Measurements from ENCODE around the gene TREML4. TPM values are rescaled to one million over a fixed set of nuclear protein-coding genes. Genes with fewer than 3 reads are reported as not detected.
A peak's percentile ranks its signal among the peaks of the same experiment; 100 is the strongest.
"Not testable (repeated sequence)": the region's sequence is repeated elsewhere in the genome, so short reads cannot be mapped to it uniquely, and the experiment has no call there.

The TREML4 gene
- total RNA-seq: not detected in 2 replicates

GRCh38 chr6:41228096-41228495 is at the start of gene TREML4:
TSS of gene TREML4 (plus strand) at chr6:41228349. CDS start at chr6:41228428, 79 bp downstream.
- DNase-seq (ENCODE audit: low read depth in 2 of 2): no peak

DNA sequence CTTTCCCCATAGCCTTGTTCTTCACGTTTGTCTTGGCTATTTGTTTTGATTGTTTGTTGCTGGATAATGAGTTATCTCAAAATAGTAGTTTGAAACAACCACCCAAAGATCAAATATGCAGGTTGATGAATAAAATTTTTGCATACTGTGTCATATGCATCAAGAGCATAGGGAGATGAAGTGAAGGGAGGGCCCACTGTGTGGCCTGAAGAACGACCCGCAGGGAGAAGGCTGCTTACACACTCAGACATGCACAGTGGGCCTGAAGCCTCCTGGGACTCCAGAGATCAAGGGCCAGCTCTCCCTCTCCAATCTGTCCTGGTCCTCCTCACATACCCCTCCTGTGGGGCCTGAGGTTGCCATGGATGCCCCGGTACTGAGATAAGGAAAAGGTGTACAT is 49.0 kb upstream of the TREML4 start:
- no peak for DNase-seq (ENCODE audit: low read depth in 2 of 2)

GRCh38 chr6:41181566-41181965 is 46.6 kb upstream of the TREML4 start:
- no peak for DNase-seq (ENCODE audit: low read depth in 2 of 2)

GRCh38 chr6:41182069-41183034 is 45.8 kb upstream of the TREML4 start:
- peak; percentile 10 to 74 for DNase-seq (ENCODE audit: low read depth in 2 of 2)

GRCh38 chr6:41184761-41185160 is 43.4 kb upstream of the TREML4 start:
- DNase-seq (ENCODE audit: low read depth in 2 of 2): no peak

DNA sequence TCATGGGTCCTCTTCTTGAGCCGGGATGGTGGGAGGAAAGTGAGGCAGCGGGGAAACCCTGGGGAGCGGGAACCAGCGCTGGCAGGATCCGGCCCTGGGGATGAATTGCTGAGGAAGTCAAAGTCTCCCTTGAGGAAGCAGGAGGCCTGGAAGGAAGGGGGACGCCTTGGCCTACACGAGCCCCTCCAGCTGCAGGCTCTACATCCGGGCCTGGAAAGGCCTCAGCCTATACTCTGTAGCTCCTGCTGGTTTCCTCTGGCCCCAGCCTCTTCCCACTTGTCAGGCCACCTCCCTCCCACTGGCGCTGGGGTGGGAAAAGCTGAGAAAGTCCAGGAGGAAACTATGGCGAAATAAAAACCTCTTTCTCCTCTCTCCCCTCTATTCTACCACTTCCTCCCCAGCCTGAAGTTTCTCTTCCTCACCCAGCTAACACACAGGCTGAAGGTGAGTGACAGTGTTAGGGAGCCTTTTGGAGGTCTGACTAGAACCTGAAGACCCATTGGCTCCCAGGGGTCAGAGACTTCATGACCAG is 42.1 kb upstream of the TREML4 start:
- DNase-seq (ENCODE audit: low read depth in 2 of 2): no peak

DNA sequence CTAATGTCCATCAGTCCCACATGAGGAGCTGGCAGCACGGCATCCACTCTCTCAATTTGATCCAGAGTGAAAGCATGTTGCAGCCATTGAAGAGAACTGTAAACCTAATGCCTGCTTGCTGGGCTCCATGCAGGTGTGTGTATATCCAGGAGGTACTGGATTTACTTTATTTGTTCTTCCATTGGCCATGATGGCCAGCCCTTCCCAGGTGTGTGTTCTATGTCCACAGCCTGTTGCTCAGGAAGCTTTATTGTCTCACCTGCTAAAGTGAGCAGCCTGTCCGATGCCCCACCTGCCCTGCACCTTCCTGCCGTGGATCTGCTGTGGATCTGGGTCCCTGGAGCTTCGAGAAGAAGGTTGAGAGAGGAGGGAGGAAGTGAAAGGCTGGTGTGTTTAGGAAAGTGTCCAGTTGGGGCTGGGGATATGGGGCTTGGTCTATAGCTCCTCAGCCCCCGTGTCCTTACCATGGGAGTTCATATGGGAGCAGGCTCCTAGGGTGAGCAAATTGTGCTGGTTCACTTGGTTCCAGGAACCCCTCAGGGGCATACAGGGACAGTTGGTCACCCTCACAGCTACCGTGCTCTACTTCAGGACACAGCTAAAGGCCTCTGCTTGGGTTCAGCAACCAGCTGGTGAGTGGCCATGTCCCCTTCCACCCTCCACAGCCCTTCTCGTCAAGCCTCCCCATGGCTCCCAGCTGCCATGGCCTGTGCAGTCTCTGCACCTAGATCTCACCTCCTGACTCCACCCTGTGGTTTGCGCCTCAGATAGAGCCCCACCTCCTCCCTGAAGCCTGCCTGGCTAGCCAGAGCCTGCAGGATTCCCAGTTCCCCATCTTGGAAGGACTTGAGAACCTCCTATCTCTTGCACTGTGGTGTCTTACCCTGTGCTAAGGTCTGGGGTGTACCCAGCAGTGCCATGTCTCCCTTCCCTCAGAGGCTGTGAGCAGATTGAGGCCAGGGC is 39.9 kb upstream of the TREML4 start:
- DNase-seq (ENCODE audit: low read depth in 2 of 2): no peak

DNA sequence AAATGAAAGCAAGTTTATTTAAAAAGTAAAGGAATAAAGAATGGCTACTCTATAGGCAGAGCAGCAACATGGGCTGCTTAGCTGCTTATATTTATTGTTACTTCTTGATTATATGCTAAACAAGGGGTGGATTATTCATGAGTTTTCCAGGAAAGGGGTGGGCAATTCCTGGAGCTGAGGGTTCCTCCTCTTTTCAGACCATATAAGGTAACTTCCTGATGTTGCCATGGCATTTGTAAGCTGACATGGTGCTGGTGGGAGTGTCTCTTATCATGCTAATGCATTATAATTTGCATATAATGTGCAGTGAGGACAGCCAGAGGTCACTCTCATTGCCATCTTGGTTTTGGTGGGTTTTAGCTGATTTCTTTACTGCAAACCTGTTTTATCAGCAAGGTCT is 39.1 kb upstream of the TREML4 start:
- not testable (repeated sequence) for DNase-seq (ENCODE audit: low read depth in 2 of 2)

DNA sequence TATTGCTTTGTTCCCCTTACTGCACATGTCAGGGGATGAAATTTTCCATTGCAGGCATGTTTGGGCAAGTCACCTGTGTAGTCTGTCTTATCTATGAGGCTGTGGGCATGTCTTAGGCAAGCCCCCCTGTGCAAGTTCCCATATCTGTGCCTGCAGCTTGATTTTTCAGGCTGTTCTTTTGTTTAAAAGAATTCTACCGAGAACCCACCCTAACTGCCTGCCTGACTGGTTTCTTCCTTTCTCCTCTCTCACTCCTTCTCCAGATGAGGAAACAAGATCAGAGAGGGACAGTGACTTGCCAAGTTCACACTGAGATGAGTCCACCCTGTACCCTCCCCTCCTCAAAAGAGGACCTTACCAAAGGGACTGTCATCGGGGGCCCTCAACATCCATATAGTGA is 38.2 kb upstream of the TREML4 start:
- no peak for DNase-seq (ENCODE audit: low read depth in 2 of 2)

DNA sequence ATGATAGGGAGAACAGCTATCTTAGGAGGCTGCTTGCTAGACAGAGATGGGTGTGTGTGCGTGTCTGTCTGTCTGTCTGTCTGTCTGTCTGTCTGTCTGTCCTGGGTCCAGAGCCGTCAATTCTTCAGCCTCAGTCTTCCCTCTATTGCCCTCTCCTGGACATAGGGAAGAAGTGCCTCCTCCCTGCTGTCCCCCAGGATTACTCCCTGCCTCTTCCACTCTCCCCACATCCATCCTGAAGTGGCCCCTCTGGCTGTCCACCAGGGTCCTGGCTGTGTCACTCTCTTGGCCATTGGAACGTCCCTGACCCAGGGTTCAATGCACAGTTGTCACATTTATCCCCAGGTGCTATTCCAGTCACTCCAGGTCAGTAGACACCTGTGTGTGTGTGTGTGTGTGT is 37.4 kb upstream of the TREML4 start:
- DNase-seq (ENCODE audit: low read depth in 2 of 2): no peak

- DNase-seq (ENCODE audit: low read depth in 2 of 2): peak; percentile 6 to 33
These were observed 36.6 kb upstream of the TREML4 start for GRCh38 chr6:41191569-41191968.

- DNase-seq (ENCODE audit: low read depth in 2 of 2): no peak
These were observed 34.9 kb upstream of the TREML4 start for GRCh38 chr6:41193171-41193734.

- no peak for DNase-seq (ENCODE audit: low read depth in 2 of 2)
These were observed 34.3 kb upstream of the TREML4 start for GRCh38 chr6:41193884-41194283.

GRCh38 chr6:41194386-41194785 is 33.8 kb upstream of the TREML4 start:
- DNase-seq (ENCODE audit: low read depth in 2 of 2): no peak

- DNase-seq (ENCODE audit: low read depth in 2 of 2): no peak
These were observed 30.9 kb upstream of the TREML4 start for GRCh38 chr6:41197234-41197633.

DNA sequence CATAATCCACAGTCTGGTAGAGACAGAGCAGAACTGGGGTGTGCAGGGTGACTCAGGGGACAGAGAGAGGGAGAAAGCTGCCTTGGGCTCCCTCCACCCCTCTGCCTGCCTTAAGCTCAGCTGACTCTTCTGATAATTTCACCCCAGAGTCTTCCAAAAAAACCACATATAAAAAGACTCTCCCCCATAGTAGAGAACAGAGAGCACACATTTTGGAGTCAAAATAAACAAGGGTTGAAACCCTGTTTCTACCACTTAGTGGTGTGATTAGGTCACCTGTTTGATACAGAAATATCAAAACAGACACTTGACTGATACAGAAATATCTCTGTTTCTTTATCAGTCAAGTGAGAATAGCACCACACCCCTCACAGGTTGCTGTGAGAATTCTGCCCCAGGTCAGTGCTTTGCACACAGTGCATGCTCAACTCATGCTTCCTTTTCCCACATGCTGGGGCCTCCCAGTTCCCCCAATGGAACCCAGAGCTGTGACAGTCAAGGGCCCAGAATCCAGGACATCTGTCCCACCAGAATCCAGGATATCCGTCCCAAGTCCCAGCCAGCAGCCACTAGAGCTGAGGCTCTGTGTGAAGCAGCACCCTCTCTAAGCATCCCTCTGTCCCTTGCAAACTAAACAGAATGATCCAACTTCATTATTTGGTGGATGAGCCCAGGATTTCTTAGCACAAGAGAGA is 28.4 kb upstream of the TREML4 start:
- DNase-seq (ENCODE audit: low read depth in 2 of 2): no peak

DNA sequence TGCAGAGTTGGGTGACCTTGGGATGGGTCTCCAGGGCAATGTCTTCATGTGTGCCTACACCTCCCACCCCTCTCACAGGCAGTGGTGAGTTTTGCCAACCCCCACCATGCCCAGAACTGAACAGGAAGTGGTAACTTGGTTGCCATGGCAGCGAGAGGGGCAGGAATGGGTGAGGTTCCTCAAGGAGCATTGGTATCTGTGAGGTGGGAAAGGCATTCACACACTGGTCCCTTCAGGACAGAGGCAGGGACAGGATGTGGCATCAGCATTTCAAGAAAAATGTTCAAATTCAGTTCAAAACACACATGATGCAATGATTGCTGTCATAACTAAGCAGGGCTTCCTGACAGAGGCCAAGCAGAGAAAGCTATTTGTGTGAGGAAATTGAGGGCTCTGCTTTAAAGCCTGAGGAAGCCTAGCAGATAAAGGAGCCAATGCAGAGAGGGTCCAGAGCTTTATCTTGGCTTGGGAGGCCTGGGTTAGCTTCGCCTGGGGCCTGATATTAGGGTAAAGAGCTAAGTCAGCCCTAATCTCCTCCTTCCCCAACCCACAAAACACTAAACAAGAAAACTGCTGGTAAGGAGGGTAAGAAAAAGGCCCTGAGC is 27.8 kb upstream of the TREML4 start:
- DNase-seq (ENCODE audit: low read depth in 2 of 2): no peak

DNA sequence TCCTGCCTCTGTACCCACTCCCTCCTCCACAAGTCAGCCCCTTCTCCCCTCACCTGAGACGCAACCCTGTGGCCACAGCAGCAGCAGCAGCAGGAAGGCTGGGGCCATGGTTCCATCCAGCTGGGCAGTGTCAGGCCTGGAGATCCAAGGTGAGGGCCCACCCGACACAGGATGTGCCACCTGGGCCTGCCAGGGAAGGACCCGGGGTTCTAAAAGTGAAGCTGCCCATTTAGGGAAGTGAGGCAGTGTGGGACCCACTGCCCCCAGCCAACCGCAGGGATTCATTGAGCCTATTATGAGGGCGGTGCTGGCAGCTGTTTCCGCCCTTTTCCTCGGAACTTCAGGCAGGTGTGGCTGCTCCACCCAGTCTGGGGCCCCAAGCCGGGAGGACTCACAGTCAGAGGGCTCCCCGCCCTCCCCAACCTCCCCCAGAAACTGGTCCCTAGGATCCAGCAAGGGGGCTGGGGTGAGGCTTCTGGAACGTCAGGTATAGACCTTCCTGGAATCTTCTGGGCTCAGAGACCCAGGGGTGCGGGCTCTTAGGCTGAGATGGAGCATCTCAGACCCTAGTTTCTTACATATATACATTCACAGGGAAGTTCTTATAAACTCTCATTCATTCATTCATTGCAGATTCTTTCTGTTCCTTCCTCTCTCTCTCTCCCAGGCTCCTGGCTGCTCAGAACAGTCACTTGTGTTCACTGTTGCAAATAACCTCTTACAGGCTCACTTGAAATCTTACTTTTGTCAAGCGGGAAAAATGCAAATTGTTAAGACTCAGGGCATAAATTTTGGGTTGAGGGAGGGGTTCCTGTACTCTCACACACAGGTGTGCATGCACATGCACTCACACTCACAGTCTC is 27.0 kb upstream of the TREML4 start, which contains the start of gene TREML2:
TSS of gene TREML2 (minus strand) at position 249 of the 863 bp plus-strand sequence. CDS start at position 108, 141 bp downstream.
- no peak for DNase-seq (ENCODE audit: low read depth in 2 of 2)

DNA sequence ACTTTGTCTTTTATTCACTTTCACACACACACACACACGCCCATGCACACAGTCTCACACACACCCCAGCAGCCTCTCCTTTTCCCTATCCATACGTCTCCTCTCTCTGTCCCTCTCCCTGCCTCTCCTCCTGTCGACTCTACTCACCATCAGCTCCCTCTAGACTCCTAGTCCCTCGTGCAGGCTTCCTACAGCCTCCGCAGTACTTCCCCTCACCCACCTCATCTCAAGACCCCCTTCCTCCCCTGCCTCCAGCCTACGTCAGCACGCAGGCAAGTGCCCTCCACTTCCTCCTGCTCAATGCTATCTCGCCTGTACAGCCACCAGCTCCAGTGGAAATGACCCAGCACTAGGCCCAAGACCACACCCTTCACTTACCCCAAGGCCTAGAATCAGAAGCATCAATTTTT is 26.4 kb upstream of the TREML4 start:
- no peak for DNase-seq (ENCODE audit: low read depth in 2 of 2)

Measured in dermis microvascular lymphatic vessel endothelial cell (primary cell).